Measurements from ENCODE around the gene PIK3CD.

The PIK3CD gene

GRCh38 chr1:9770298-9770697 lies 118.8 kb downstream of the PIK3CD start:
- DNase-seq (ENCODE audit: low read depth in 2 of 2) = no peak

- DNase-seq (ENCODE audit: low read depth in 2 of 2) = no peak
These were observed 123.5 kb downstream of the PIK3CD start for GRCh38 chr1:9774712-9775679.

- no peak for DNase-seq (ENCODE audit: low read depth in 2 of 2)
These were observed 125.2 kb downstream of the PIK3CD start for GRCh38 chr1:9776685-9777084.

Data from activated CD4-positive, alpha-beta T cell treated with anti-CD3 and anti-CD28 coated beads for 24 hours (primary cell).